HG02973 (cell line): Measurements from ENCODE around the gene SEMA3G.

Experiments used
- ATAC-seq: cut with Tn5 transposase; IDR thresholded peaks from one replicate; pipeline ENCODE4 v1.9.1; 2021; ENCODE audit warnings: moderate library complexity; ENCODE audit not compliant: unreplicated experiment

The SEMA3G gene

GRCh38 chr3:52396907-52397591 is 47.9 kb downstream of the SEMA3G start:
- ATAC-seq = no peak

GRCh38 chr3:52396011-52396906 is 48.6 kb downstream of the SEMA3G start:
- no peak for ATAC-seq

GRCh38 chr3:52395503-52395865 is 49.4 kb downstream of the SEMA3G start:
- no peak for ATAC-seq

- no peak for ATAC-seq
These were observed 50.0 kb downstream of the SEMA3G start for GRCh38 chr3:52394751-52395502.

- ATAC-seq = no peak
These were observed 50.8 kb downstream of the SEMA3G start for GRCh38 chr3:52393959-52394670.

- no peak for ATAC-seq
These were observed 51.6 kb downstream of the SEMA3G start for GRCh38 chr3:52393131-52393807.

- ATAC-seq = no peak
These were observed 52.5 kb downstream of the SEMA3G start for GRCh38 chr3:52392216-52392930.

- no peak for ATAC-seq
These were observed 53.8 kb downstream of the SEMA3G start for GRCh38 chr3:52391096-52391495.

- no peak for ATAC-seq
These were observed 56.0 kb downstream of the SEMA3G start for GRCh38 chr3:52388933-52389332.

GRCh38 chr3:52388348-52388821 is 56.5 kb downstream of the SEMA3G start:
- ATAC-seq = no peak

- ATAC-seq = no peak
These were observed 57.4 kb downstream of the SEMA3G start for GRCh38 chr3:52387481-52387880.

- ATAC-seq = no peak
These were observed 59.7 kb downstream of the SEMA3G start for GRCh38 chr3:52385157-52385556.

GRCh38 chr3:52384019-52384761 is 60.7 kb downstream of the SEMA3G start:
- ATAC-seq = no peak

- no peak for ATAC-seq
These were observed 61.5 kb downstream of the SEMA3G start for GRCh38 chr3:52383446-52383845.
